Astrocyte (in vitro differentiated cells and primary cell): ENCODE measurements around the gene GPR62. TPM values are rescaled to one million over a fixed set of nuclear protein-coding genes. Genes with fewer than 3 reads are reported as not detected.

Experiments used
- DNase-seq: peaks from one replicate; pipeline ENCODE4 v3.0.0-alpha.2; 2010; ENCODE audit warnings: low read depth
- FAIRE-seq: peaks from 2 replicates; lab custom pipeline; 2011; peaks lifted over from hg19 to GRCh38; lab: Jason Lieb, UNC
- H2AFZ ChIP-seq: 2 replicates; pipeline ENCODE4 v1.6.0; 2012; ENCODE audit warnings: low read depth, low read length, inconsistent platforms
- H3K27ac ChIP-seq: 2 replicates; pipeline ENCODE4 v1.5.1; 2011; ENCODE audit warnings: low read depth, low read length, inconsistent platforms
- H3K27me3 ChIP-seq: 2 replicates; pipeline ENCODE4 v1.6.0; 2011; ENCODE audit warnings: low read length, inconsistent platforms; ENCODE audit not compliant: insufficient read depth
- H3K36me3 ChIP-seq: 2 replicates; pipeline ENCODE4 v1.5.1; 2011; ENCODE audit warnings: low read length, inconsistent platforms; ENCODE audit not compliant: insufficient read depth
- H3K4me1 ChIP-seq: 2 replicates; pipeline ENCODE4 v1.5.1; 2011; ENCODE audit warnings: low read length, inconsistent platforms; ENCODE audit not compliant: insufficient read depth
- H3K4me2 ChIP-seq: 2 replicates; pipeline ENCODE4 v1.6.0; 2012; ENCODE audit warnings: low read length, inconsistent platforms
- H3K4me3 ChIP-seq: 2 replicates; pipeline ENCODE4 v1.5.1; 2011; ENCODE audit warnings: low read depth, mild to moderate bottlenecking, low read length, inconsistent platforms; ENCODE audit not compliant: insufficient read depth
- H3K79me2 ChIP-seq: 2 replicates; pipeline ENCODE4 v1.6.0; 2012; ENCODE audit warnings: mild to moderate bottlenecking, low read length, inconsistent platforms; ENCODE audit not compliant: insufficient read depth
- H3K9ac ChIP-seq: 2 replicates; pipeline ENCODE4 v1.6.0; 2012; ENCODE audit warnings: mild to moderate bottlenecking, low read length, inconsistent platforms
- H3K9me3 ChIP-seq: 2 replicates; pipeline ENCODE4 v1.5.1; 2012; ENCODE audit warnings: low read depth, mild to moderate bottlenecking, low read length, inconsistent platforms; ENCODE audit not compliant: insufficient read depth
- H4K20me1 ChIP-seq: 2 replicates; pipeline ENCODE4 v1.6.0; 2012; ENCODE audit warnings: low read length, inconsistent platforms; ENCODE audit not compliant: insufficient read depth
- H3K27ac Mint-ChIP-seq: one replicate; pipeline ENCODE4 v1.8.0; 2021; ENCODE audit warnings: mild to moderate bottlenecking, mixed read lengths; ENCODE audit not compliant: unreplicated experiment
- H3K27me3 Mint-ChIP-seq: one replicate; pipeline ENCODE4 v1.8.0; 2021; ENCODE audit warnings: low read depth, mixed read lengths; ENCODE audit not compliant: unreplicated experiment
- H3K36me3 Mint-ChIP-seq: one replicate; pipeline ENCODE4 v1.8.0; 2021; ENCODE audit warnings: low read depth, mixed read lengths; ENCODE audit not compliant: unreplicated experiment
- H3K4me1 Mint-ChIP-seq: one replicate; pipeline ENCODE4 v1.8.0; 2021; ENCODE audit warnings: low read depth, mixed read lengths; ENCODE audit not compliant: unreplicated experiment
- H3K4me3 Mint-ChIP-seq: one replicate; pipeline ENCODE4 v1.8.0; 2021; ENCODE audit warnings: mild to moderate bottlenecking, moderate library complexity, mixed read lengths; ENCODE audit not compliant: unreplicated experiment
- H3K9me3 Mint-ChIP-seq: one replicate; pipeline ENCODE4 v1.8.0; 2021; ENCODE audit warnings: mild to moderate bottlenecking, mixed read lengths; ENCODE audit not compliant: unreplicated experiment
- CTCF ChIP-seq: IDR thresholded peaks from 2 replicates; pipeline ENCODE4 v1.5.1; 2011; ENCODE audit warnings: low read depth, mild to moderate bottlenecking, inconsistent platforms, low read length, moderate library complexity; ENCODE audit not compliant: insufficient read depth
- EZH2 ChIP-seq: IDR thresholded peaks from 2 replicates; pipeline ENCODE4 v1.6.1; 2012; ENCODE audit warnings: mild to moderate bottlenecking, low read length, inconsistent platforms; ENCODE audit not compliant: insufficient read depth
- total RNA-seq: library from RNA; stranded (reverse); gene quantifications from 2 replicates; pipeline ENCODE4 v1.2.1, GENCODE V29; 2021

GPR62 gene
- total RNA-seq, 1 donor from 2014 or later, result not detected

- DNase-seq, result no peak
- H3K27me3 ChIP-seq, result no peaks in the 10 kb centered on the region
- no peak overlapping the region for H3K9ac ChIP-seq
- Mint-ChIP-seq H3K4me3 (no peak overlapping the region), H3K27ac (no peak overlapping the region), H3K9me3 (no peaks in the 10 kb centered on the region), H3K4me1 (peaks cover 6% of the 10 kb centered on the region), H3K36me3 (peaks cover 21% of the 10 kb centered on the region), H3K27me3 (no peaks in the 10 kb centered on the region)
- FAIRE-seq, result no peak
- H3K4me3 ChIP-seq, result no peak overlapping the region
- peaks cover 38% of the 10 kb centered on the region for H3K79me2 ChIP-seq
- H3K27ac ChIP-seq, result no peak overlapping the region
- H3K9me3 ChIP-seq, result no peaks in the 10 kb centered on the region
- H4K20me1 ChIP-seq, result peaks cover 44% of the 10 kb centered on the region
- H3K4me1 ChIP-seq, result peaks cover 22% of the 10 kb centered on the region
- TF ChIP-seq EZH2 (no peak), CTCF (no peak)
- no peak overlapping the region for H2AFZ ChIP-seq
- no peak overlapping the region for H3K4me2 ChIP-seq
- peaks cover 11% of the 10 kb centered on the region for H3K36me3 ChIP-seq
These were observed 17.4 kb upstream of the GPR62 start for GRCh38 chr3:51937611-51938450.

- Histone ChIP-seq H3K36me3 (peaks cover 6% of the 10 kb centered on the region), H4K20me1 (peaks cover 42% of the 10 kb centered on the region), H3K27ac (no peak overlapping the region), H3K9me3 (no peaks in the 10 kb centered on the region), H3K27me3 (no peaks in the 10 kb centered on the region), H3K9ac (no peak overlapping the region), H3K4me2 (no peak overlapping the region), H3K4me1 (peaks cover 24% of the 10 kb centered on the region), H3K4me3 (no peak overlapping the region), H2AFZ (no peak overlapping the region), H3K79me2 (peaks cover 38% of the 10 kb centered on the region)
- H3K4me3 Mint-ChIP-seq, result no peak overlapping the region
- FAIRE-seq (no peak), DNase-seq (no peak)
- H3K36me3 Mint-ChIP-seq, result peaks cover 14% of the 10 kb centered on the region
- TF ChIP-seq EZH2 (no peak), CTCF (no peak)
- H3K9me3 Mint-ChIP-seq, result no peaks in the 10 kb centered on the region
- peaks cover 2% of the 10 kb centered on the region for H3K27me3 Mint-ChIP-seq
- no peak overlapping the region for H3K27ac Mint-ChIP-seq
- H3K4me1 Mint-ChIP-seq, result peaks cover 6% of the 10 kb centered on the region
These were observed 16.3 kb upstream of the GPR62 start for GRCh38 chr3:51938780-51939425.
